Hepatocyte (in vitro differentiated cells): ENCODE results near the gene SLX4IP. TPM values are rescaled to one million over a fixed set of nuclear protein-coding genes. Genes with fewer than 3 reads are reported as not detected.

Experiments used
- DNase-seq: peaks from one replicate; pipeline ENCODE4 v3.0.0-alpha.2; 2016; ENCODE audit warnings: low spot score
- H2AFZ ChIP-seq: fragments of 200-600 bp; sonication (generic); 2 replicates; pipeline ENCODE4 v1.6.0; 2016; ENCODE audit warnings: antibody characterized with exemption, mild to moderate bottlenecking
- H3K27ac ChIP-seq: fragments of 200-600 bp; sonication (generic); 2 replicates; pipeline ENCODE4 v1.5.1; 2016; ENCODE audit warnings: mild to moderate bottlenecking
- H3K27me3 ChIP-seq: fragments of 200-600 bp; sonication (generic); 2 replicates; pipeline ENCODE4 v1.6.1; 2016
- H3K36me3 ChIP-seq: fragments of 200-600 bp; sonication (generic); replicated peaks from 2 replicates; pipeline ENCODE4 v1.5.1; 2016; ENCODE audit warnings: low read depth; ENCODE audit not compliant: insufficient read depth
- H3K4me1 ChIP-seq: fragments of 200-600 bp; sonication (generic); 2 replicates; pipeline ENCODE4 v1.5.1; 2016; ENCODE audit warnings: mild to moderate bottlenecking, moderate library complexity; ENCODE audit not compliant: insufficient read depth
- H3K4me2 ChIP-seq: fragments of 200-600 bp; sonication (generic); 2 replicates; pipeline ENCODE4 v1.6.0; 2016
- H3K4me3 ChIP-seq: fragments of 200-600 bp; sonication (generic); 2 replicates; pipeline ENCODE4 v1.5.1; 2016; ENCODE audit warnings: mild to moderate bottlenecking
- H3K79me2 ChIP-seq: fragments of 200-600 bp; sonication (generic); 2 replicates; pipeline ENCODE4 v1.6.0; 2017; ENCODE audit warnings: mild to moderate bottlenecking
- H3K9me2 ChIP-seq: fragments of 200-600 bp; sonication (generic); replicated peaks from 2 replicates; pipeline ENCODE4 v1.6.0; 2017; ENCODE audit warnings: mild to moderate bottlenecking; ENCODE audit not compliant: insufficient read depth
- H3K9me3 ChIP-seq: fragments of 200-600 bp; sonication (generic); 2 replicates; pipeline ENCODE4 v1.5.1; 2016; ENCODE audit warnings: low read depth, mild to moderate bottlenecking
- H4K20me1 ChIP-seq: fragments of 200-600 bp; sonication (generic); 2 replicates; pipeline ENCODE4 v1.6.0; 2016; ENCODE audit warnings: mild to moderate bottlenecking; ENCODE audit not compliant: insufficient read depth, poor library complexity, severe bottlenecking
- EZH2 ChIP-seq: fragments of 200-600 bp; sonication (generic); IDR thresholded peaks from 2 replicates; pipeline ENCODE4 v1.6.1; 2016; ENCODE audit warnings: antibody characterized with exemption, mild to moderate bottlenecking, borderline replicate concordance
- EZH2phosphoT487 ChIP-seq: fragments of 200-600 bp; sonication (generic); IDR thresholded peaks from one replicate; pipeline ENCODE4 v1.6.1; 2018; ENCODE audit warnings: antibody characterized with exemption, mild to moderate bottlenecking, low read depth, moderate library complexity; ENCODE audit not compliant: unreplicated experiment, severe bottlenecking
- WGBS: methylation state at CpG from one replicate; pipeline ENCODE4 v1.1.6; 2016; ENCODE audit warnings: low lambda C conversion rate; ENCODE audit errors: missing lambda C conversion rate; 5-methylcytosine and 5-hydroxymethylcytosine counted together
- polyA plus RNA-seq: library from polyadenylated mRNA; unstranded; fragments of >200 nt; fragmentation: Nextera tagmentation; extraction: Ambion mirVana; gene quantifications from 2 replicates; pipeline ENCODE4 v1.2.1, GENCODE V29; 2016
- total RNA-seq: library from RNA; depleted of rRNA; stranded (reverse); fragments of >200 nt; gene quantifications from 2 replicates; pipeline ENCODE4 v1.2.3, GENCODE V29; 2014
- TF ChIP-seq, protein P1 (sequence below): fragments of 200-600 bp; sonication (generic); IDR thresholded peaks from 2 replicates; pipeline ENCODE4 v1.5.1; 2016; ENCODE audit warnings: antibody characterized with exemption, mild to moderate bottlenecking; ENCODE audit not compliant: poor library complexity

Gene SLX4IP
- total and polyA plus RNA-seq, 2 experiments from 2014 or later = 2.9 to 5.7 TPM

DNA sequence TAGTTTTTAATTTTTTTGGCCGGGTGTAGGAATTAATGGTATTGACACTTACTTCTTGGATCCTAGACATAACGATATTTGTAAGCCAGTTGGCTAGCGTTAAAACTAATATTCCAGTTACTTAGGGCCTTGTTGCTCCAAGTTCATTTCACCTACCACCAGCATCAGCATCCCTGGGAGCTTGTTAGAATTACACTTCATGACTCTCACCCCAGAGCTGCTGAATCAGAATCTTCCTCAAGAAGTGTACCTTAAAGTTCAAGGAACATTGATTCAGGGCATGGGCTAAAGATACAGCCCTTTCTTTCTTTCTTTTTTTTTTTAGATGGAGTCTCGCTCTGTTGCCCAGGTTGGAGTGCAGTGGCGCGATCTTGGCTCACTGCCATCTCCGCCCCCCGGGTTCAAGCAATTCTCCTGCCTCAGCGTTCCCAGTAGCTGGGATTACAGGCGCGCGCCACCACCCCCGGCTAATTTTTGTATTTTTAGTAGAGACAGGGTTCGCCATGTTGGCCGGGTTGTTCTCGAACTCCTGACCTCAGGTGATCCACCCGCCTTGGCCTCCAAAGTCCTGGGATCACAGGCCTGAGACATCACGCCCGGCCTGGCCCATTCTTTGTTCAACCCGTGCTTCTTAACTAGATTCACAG, 1.1 kb downstream of the SLX4IP start:
- H3K9me2 ChIP-seq = no peaks in the 10 kb centered on the region

DNA sequence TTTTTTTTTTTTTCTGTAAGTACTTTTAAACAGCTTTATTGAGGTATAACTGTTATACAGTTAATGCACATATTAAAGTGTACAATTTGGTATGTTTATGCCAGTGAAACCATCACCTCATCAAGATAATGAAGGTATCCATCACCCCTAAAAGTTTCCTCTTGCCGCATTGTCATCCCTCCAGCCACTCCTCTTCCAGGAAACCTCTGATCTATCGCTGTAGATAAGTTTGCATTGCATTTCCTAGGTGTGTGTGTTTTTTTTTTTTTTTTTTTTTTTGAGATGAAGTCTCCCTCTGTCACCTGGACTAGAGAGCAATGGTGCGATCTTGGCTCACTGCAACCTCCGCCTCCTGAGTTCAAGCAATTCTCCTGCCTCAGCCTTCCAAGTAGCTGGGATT, 3.1 kb downstream of the SLX4IP start:
- no peaks in the 10 kb centered on the region for H3K9me2 ChIP-seq
- no peak overlapping the region for H2AFZ ChIP-seq
- WGBS = 91% methylated on average over 4 of the region's 4 CpGs
- no peak overlapping the region for H3K4me3 ChIP-seq
- peaks cover 6% of the 10 kb centered on the region for H3K4me1 ChIP-seq
- H3K4me2 ChIP-seq = no peak overlapping the region
- H3K79me2 ChIP-seq = peaks cover 56% of the 10 kb centered on the region
- no peaks in the 10 kb centered on the region for H4K20me1 ChIP-seq
- DNase-seq = no peak
- H3K9me3 ChIP-seq = no peaks in the 10 kb centered on the region
- no peak for TF ChIP-seq EZH2
- TF ChIP-seq, protein P1, sequence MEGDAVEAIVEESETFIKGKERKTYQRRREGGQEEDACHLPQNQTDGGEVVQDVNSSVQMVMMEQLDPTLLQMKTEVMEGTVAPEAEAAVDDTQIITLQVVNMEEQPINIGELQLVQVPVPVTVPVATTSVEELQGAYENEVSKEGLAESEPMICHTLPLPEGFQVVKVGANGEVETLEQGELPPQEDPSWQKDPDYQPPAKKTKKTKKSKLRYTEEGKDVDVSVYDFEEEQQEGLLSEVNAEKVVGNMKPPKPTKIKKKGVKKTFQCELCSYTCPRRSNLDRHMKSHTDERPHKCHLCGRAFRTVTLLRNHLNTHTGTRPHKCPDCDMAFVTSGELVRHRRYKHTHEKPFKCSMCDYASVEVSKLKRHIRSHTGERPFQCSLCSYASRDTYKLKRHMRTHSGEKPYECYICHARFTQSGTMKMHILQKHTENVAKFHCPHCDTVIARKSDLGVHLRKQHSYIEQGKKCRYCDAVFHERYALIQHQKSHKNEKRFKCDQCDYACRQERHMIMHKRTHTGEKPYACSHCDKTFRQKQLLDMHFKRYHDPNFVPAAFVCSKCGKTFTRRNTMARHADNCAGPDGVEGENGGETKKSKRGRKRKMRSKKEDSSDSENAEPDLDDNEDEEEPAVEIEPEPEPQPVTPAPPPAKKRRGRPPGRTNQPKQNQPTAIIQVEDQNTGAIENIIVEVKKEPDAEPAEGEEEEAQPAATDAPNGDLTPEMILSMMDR = no peak
- no peak for TF ChIP-seq EZH2phosphoT487
- no peaks in the 10 kb centered on the region for H3K36me3 ChIP-seq
- H3K27me3 ChIP-seq = no peaks in the 10 kb centered on the region
- H3K27ac ChIP-seq = no peak overlapping the region

More for the DNA sequence above, 1.1 kb downstream of the SLX4IP start:
- H3K4me2 ChIP-seq = peak overlapping the region; percentile 72
- peaks cover 68% of the 10 kb centered on the region for H3K79me2 ChIP-seq
- peaks cover 6% of the 10 kb centered on the region for H3K4me1 ChIP-seq
- H3K27me3 ChIP-seq = no peaks in the 10 kb centered on the region
- WGBS = 97% methylated on average over 20 of the region's 20 CpGs
- peak overlapping the region; percentile 34 for H3K4me3 ChIP-seq
- H2AFZ ChIP-seq = peak overlapping the region; percentile 68
- no peak overlapping the region for H3K27ac ChIP-seq
- no peaks in the 10 kb centered on the region for H4K20me1 ChIP-seq
- DNase-seq = no peak
- TF ChIP-seq EZH2 (no peak), EZH2phosphoT487 (no peak)
- TF ChIP-seq, protein P1 = no peak
- H3K9me3 ChIP-seq = no peaks in the 10 kb centered on the region
- H3K36me3 ChIP-seq = no peaks in the 10 kb centered on the region

- Histone ChIP-seq H3K36me3 (no peaks in the 10 kb centered on the region), H4K20me1 (no peaks in the 10 kb centered on the region), H3K9me3 (no peaks in the 10 kb centered on the region), H3K4me2 (no peak overlapping the region), H3K9me2 (no peaks in the 10 kb centered on the region), H3K79me2 (peaks cover 40% of the 10 kb centered on the region), H3K4me1 (no peaks in the 10 kb centered on the region), H3K27ac (no peak overlapping the region), H2AFZ (no peak overlapping the region), H3K27me3 (no peaks in the 10 kb centered on the region), H3K4me3 (no peak overlapping the region)
- no peak for DNase-seq
- 78% methylated on average over 2 of the region's 2 CpGs for WGBS
- TF ChIP-seq, protein P1 = no peak
- no peak for TF ChIP-seq EZH2
- TF ChIP-seq EZH2phosphoT487 = no peak
Measured at GRCh38 chr20:10443936-10444335, 8.8 kb downstream of the SLX4IP start.
